K562 (cell line): ENCODE results near the gene ZNF124. TPM values are rescaled to one million over a fixed set of nuclear protein-coding genes. Genes with fewer than 3 reads are reported as not detected.

Experiments used
- NONO ChIP-seq, 2 experiments: fragments of 200-400 bp in 1 of 2; fragments of 450-650 bp in 1 of 2; formaldehyde crosslinking in 1 of 2; IDR thresholded peaks; 2 replicates each; pipeline ENCODE4 v1.6.1; 2017; ENCODE audit warnings: low read depth in 2 of 2, mild to moderate bottlenecking in 2 of 2, moderate library complexity in 2 of 2, low read length in 1 of 2
- PTBP1 ChIP-seq: fragments of 200-400 bp; formaldehyde crosslinking; IDR thresholded peaks from 2 replicates; pipeline ENCODE4 v1.6.1; 2017; ENCODE audit warnings: low read depth, low read length
- RBM34 ChIP-seq: fragments of 200-400 bp; formaldehyde crosslinking; IDR thresholded peaks from 2 replicates; pipeline ENCODE4 v1.6.1; 2018; ENCODE audit warnings: low read length, borderline replicate concordance; ENCODE audit not compliant: insufficient read depth
- U2AF1 ChIP-seq: fragments of 200-400 bp; formaldehyde crosslinking; optimal IDR thresholded peaks from 2 replicates; pipeline ENCODE3; 2017; ENCODE audit warnings: mild to moderate bottlenecking, low read depth, low read length, moderate library complexity
- ZBTB1 ChIP-seq: sonication (generic); formaldehyde crosslinking; IDR thresholded peaks from 2 replicates; pipeline ENCODE4 v1.8.1; 2023; ENCODE audit warnings: missing genetic modification reagents, low read depth, mild to moderate bottlenecking, borderline replicate concordance
- polyA plus RNA-seq, 8 experiments: library from polyadenylated mRNA; depleted of rRNA in 4 of 8; stranded (reverse) in 5 of 8; unstranded in 3 of 8; fragments of >200 nt; fragmentation: Nextera tagmentation in 2 of 8; fragmentation: Illumina TruSeq in 1 of 8; extraction: Ambion mirVana in 2 of 8; extraction: Trizol in 1 of 8; gene quantifications; 2 replicates each; pipeline versions ENCODE4 v1.2.1 to v1.2.3, GENCODE V29; 2011 to 2014; ENCODE audit warnings: inconsistent platforms in 1 of 8, missing spikeins in 1 of 8
- total RNA-seq, 7 experiments: library from RNA; depleted of rRNA in 6 of 7; stranded (reverse); fragments of >200 nt in 6 of 7; fragmentation: Illumina TruSeq in 2 of 7; extraction: Trizol in 2 of 7; gene quantifications; 2 replicates each; pipeline versions ENCODE4 v1.2.1 to v1.2.3, GENCODE V29; 2011 to 2021; ENCODE audit warnings: low replicate concordance in 1 of 7
- TF ChIP-seq, protein P1 (sequence below): sonication (generic); formaldehyde crosslinking; IDR thresholded peaks from 2 replicates; pipeline ENCODE4 v1.8.0; 2022; ENCODE audit warnings: mild to moderate bottlenecking, missing genetic modification reagents
- TF ChIP-seq, protein P2 (sequence below): fragments of 450-650 bp; IDR thresholded peaks from 2 replicates; pipeline ENCODE4 v1.6.1; 2016; ENCODE audit warnings: mild to moderate bottlenecking, moderate library complexity

ZNF124 gene
- total and polyA plus RNA-seq, 9 of the 15 experiments (the other 6 are each of a cell fraction or from before 2014, with no cell fraction given): 7.6 to 71.5 (median 20.2) TPM

DNA sequence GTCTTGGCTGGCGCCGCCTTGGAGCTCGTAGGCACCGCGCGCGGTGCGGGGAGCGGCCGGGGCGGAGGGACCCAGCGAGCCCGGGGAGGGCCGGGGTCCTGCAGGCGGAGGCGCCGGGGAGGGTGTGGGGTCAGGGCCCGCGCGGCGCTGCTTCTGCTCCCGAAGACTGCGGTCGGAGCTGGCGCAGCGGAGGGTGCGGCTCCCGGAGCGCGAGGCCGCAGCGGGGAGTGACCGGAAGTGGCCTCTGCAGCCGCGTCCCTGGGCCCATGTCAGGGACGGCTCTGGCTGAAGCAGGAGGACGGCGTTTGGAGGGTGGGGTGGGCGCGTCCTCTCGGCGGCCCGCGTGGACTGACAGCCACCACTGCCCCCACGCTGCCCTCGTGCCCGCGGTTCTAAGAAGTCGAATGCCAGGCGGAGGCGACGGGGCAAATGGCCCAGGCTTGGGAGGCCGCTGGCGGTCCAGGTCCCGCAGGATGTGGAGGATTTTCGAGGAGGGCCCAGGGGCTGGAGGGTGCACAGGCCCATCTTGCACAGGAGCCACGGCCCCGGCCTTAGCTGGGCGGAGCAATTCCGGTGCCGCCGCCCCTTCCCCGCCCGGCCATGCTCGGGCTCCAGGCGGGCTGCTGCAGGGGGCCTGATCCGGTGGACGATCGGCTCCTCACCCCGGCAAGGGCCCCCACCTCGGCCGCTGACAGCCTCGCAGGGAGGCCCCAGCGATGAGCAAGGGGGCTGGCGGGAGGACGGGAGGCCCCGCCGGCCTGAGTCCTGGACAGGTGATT, 59.9 kb downstream of the ZNF124 start (continued):
- peak; percentile 71; the same call in 1 of the 2 replicates for TF ChIP-seq ZBTB1
- TF ChIP-seq PTBP1: no peak
- peak; percentile 47 to 81 for TF ChIP-seq NONO (IDR thresholded peaks at IDR 0.05; ENCODE audit: low read depth in 2 of 2, low read length in 1 of 2)
- peak; percentile 36 for TF ChIP-seq U2AF1
- TF ChIP-seq, protein P1, sequence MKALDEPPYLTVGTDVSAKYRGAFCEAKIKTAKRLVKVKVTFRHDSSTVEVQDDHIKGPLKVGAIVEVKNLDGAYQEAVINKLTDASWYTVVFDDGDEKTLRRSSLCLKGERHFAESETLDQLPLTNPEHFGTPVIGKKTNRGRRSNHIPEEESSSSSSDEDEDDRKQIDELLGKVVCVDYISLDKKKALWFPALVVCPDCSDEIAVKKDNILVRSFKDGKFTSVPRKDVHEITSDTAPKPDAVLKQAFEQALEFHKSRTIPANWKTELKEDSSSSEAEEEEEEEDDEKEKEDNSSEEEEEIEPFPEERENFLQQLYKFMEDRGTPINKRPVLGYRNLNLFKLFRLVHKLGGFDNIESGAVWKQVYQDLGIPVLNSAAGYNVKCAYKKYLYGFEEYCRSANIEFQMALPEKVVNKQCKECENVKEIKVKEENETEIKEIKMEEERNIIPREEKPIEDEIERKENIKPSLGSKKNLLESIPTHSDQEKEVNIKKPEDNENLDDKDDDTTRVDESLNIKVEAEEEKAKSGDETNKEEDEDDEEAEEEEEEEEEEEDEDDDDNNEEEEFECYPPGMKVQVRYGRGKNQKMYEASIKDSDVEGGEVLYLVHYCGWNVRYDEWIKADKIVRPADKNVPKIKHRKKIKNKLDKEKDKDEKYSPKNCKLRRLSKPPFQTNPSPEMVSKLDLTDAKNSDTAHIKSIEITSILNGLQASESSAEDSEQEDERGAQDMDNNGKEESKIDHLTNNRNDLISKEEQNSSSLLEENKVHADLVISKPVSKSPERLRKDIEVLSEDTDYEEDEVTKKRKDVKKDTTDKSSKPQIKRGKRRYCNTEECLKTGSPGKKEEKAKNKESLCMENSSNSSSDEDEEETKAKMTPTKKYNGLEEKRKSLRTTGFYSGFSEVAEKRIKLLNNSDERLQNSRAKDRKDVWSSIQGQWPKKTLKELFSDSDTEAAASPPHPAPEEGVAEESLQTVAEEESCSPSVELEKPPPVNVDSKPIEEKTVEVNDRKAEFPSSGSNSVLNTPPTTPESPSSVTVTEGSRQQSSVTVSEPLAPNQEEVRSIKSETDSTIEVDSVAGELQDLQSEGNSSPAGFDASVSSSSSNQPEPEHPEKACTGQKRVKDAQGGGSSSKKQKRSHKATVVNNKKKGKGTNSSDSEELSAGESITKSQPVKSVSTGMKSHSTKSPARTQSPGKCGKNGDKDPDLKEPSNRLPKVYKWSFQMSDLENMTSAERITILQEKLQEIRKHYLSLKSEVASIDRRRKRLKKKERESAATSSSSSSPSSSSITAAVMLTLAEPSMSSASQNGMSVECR (CRISPR knock-in tag): peak; percentile 62; the same call in 1 of the 2 replicates
- no peak; the same call in 1 of the 2 replicates for TF ChIP-seq RBM34
- TF ChIP-seq, protein P2, sequence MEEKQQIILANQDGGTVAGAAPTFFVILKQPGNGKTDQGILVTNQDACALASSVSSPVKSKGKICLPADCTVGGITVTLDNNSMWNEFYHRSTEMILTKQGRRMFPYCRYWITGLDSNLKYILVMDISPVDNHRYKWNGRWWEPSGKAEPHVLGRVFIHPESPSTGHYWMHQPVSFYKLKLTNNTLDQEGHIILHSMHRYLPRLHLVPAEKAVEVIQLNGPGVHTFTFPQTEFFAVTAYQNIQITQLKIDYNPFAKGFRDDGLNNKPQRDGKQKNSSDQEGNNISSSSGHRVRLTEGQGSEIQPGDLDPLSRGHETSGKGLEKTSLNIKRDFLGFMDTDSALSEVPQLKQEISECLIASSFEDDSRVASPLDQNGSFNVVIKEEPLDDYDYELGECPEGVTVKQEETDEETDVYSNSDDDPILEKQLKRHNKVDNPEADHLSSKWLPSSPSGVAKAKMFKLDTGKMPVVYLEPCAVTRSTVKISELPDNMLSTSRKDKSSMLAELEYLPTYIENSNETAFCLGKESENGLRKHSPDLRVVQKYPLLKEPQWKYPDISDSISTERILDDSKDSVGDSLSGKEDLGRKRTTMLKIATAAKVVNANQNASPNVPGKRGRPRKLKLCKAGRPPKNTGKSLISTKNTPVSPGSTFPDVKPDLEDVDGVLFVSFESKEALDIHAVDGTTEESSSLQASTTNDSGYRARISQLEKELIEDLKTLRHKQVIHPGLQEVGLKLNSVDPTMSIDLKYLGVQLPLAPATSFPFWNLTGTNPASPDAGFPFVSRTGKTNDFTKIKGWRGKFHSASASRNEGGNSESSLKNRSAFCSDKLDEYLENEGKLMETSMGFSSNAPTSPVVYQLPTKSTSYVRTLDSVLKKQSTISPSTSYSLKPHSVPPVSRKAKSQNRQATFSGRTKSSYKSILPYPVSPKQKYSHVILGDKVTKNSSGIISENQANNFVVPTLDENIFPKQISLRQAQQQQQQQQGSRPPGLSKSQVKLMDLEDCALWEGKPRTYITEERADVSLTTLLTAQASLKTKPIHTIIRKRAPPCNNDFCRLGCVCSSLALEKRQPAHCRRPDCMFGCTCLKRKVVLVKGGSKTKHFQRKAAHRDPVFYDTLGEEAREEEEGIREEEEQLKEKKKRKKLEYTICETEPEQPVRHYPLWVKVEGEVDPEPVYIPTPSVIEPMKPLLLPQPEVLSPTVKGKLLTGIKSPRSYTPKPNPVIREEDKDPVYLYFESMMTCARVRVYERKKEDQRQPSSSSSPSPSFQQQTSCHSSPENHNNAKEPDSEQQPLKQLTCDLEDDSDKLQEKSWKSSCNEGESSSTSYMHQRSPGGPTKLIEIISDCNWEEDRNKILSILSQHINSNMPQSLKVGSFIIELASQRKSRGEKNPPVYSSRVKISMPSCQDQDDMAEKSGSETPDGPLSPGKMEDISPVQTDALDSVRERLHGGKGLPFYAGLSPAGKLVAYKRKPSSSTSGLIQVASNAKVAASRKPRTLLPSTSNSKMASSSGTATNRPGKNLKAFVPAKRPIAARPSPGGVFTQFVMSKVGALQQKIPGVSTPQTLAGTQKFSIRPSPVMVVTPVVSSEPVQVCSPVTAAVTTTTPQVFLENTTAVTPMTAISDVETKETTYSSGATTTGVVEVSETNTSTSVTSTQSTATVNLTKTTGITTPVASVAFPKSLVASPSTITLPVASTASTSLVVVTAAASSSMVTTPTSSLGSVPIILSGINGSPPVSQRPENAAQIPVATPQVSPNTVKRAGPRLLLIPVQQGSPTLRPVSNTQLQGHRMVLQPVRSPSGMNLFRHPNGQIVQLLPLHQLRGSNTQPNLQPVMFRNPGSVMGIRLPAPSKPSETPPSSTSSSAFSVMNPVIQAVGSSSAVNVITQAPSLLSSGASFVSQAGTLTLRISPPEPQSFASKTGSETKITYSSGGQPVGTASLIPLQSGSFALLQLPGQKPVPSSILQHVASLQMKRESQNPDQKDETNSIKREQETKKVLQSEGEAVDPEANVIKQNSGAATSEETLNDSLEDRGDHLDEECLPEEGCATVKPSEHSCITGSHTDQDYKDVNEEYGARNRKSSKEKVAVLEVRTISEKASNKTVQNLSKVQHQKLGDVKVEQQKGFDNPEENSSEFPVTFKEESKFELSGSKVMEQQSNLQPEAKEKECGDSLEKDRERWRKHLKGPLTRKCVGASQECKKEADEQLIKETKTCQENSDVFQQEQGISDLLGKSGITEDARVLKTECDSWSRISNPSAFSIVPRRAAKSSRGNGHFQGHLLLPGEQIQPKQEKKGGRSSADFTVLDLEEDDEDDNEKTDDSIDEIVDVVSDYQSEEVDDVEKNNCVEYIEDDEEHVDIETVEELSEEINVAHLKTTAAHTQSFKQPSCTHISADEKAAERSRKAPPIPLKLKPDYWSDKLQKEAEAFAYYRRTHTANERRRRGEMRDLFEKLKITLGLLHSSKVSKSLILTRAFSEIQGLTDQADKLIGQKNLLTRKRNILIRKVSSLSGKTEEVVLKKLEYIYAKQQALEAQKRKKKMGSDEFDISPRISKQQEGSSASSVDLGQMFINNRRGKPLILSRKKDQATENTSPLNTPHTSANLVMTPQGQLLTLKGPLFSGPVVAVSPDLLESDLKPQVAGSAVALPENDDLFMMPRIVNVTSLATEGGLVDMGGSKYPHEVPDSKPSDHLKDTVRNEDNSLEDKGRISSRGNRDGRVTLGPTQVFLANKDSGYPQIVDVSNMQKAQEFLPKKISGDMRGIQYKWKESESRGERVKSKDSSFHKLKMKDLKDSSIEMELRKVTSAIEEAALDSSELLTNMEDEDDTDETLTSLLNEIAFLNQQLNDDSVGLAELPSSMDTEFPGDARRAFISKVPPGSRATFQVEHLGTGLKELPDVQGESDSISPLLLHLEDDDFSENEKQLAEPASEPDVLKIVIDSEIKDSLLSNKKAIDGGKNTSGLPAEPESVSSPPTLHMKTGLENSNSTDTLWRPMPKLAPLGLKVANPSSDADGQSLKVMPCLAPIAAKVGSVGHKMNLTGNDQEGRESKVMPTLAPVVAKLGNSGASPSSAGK: peak; percentile 92
